Spleen (tissue), 7 donors: ENCODE data around the gene ELN.

Experiments used
- CTCF ChIP-seq, 11 experiments: fragments of 200-600 bp in 7 of 11; fragments of 450-650 bp in 4 of 11; sonication (generic) in 4 of 11; IDR thresholded peaks in 8 of 11; conservative IDR thresholded peaks in 3 of 11; 1 replicate in 7 of 11; 2 replicates in 4 of 11; pipeline versions ENCODE4 v1.4.0 to v1.8.0; 2016 to 2021; ENCODE audit warnings: antibody characterized with exemption in 11 of 11, inconsistent platforms in 4 of 11, mild to moderate bottlenecking in 1 of 11
- POLR2A ChIP-seq, 3 donors: fragments of 450-650 bp; IDR thresholded peaks; one replicate each; pipeline ENCODE4 v1.5.1; 2017; ENCODE audit warnings: antibody characterized with exemption in 3 of 3, mild to moderate bottlenecking in 1 of 3
- donor health status: DM: no; HTN: no; CAD: no; lungs with moderate emphysema.
- donor health status: DM: no; HTN: no; CAD: no.
- donor health status: DM: no; HTN: no; CAD: no.

DNA sequence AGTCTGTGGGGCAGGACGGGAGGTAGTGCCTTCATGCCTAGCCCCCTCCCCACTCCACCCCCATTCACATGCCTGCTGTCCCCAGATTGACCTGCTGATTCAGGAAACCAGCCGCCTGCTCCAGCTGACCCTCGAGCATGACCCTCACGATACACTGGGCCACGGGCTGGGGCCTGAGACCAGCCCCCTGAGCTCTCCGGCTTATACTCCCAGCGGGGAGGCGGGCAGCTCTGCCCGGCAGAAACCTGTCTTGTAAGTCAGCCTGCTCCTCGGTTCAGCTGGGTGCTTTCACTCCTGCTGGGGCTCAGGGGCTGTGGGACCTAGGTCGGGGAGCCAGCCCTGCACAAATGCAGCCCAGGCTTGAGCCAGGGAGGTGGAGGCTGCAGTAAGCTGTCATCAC lies 78.0 kb downstream of the ELN start:
- TF ChIP-seq POLR2A (IDR thresholded peaks at IDR 0.05) (no peak), CTCF (IDR thresholded peaks at IDR 0.05 in 8 of 11, conservative IDR thresholded peaks at IDR 0.05 in 3 of 11) (no peak)
